Upper lobe of left lung (tissue), 6 donors: ENCODE results near the gene PIM2. TPM values are rescaled to one million over a fixed set of nuclear protein-coding genes. Genes with fewer than 3 reads are reported as not detected.

ENCODE experiments used
- ATAC-seq, 2 donors: fragments of 200-7000 bp; cut with Tn5 transposase; one replicate each; pipeline ENCODE4 v1.9.1; 2022; ENCODE audit warnings: mild to moderate bottlenecking in 2 of 2, moderate library complexity in 2 of 2; ENCODE audit not compliant: low FRiP score in 2 of 2
- DNase-seq, 2 donors: peaks; one replicate each; pipeline ENCODE4 v3.0.0-alpha.2; 2019 to 2020
- H3K27ac ChIP-seq, 4 donors: fragments of 200-600 bp; sonication (generic); one replicate each; pipeline ENCODE4 v1.5.1; 2016 to 2019
- H3K27me3 ChIP-seq, 4 donors: fragments of 200-600 bp; sonication (generic); one replicate each; pipeline ENCODE4 v1.5.1; 2017 to 2019
- H3K36me3 ChIP-seq, 4 donors: fragments of 200-600 bp; sonication (generic); one replicate each; pipeline ENCODE4 v1.5.1; 2016 to 2019
- H3K4me1 ChIP-seq, 4 donors: fragments of 200-600 bp; sonication (generic); one replicate each; pipeline ENCODE4 v1.5.1; 2018 to 2019
- H3K4me3 ChIP-seq, 4 donors: fragments of 200-600 bp; sonication (generic); one replicate each; pipeline ENCODE4 v1.5.1; 2017 to 2019; ENCODE audit warnings: mild to moderate bottlenecking in 2 of 4, moderate library complexity in 1 of 4
- H3K9me3 ChIP-seq, 4 donors: fragments of 200-600 bp; sonication (generic); one replicate each; pipeline ENCODE4 v1.5.1; 2018 to 2019
- EP300 ChIP-seq, 4 donors: sonication (generic); formaldehyde crosslinking; IDR thresholded peaks; one replicate each; pipeline ENCODE4 v1.5.1; 2017; ENCODE audit warnings: antibody characterized with exemption in 4 of 4, control low read depth in 2 of 4
- POLR2A ChIP-seq, 4 donors: fragments of 450-650 bp; IDR thresholded peaks; one replicate each; pipeline ENCODE4 v1.5.1; 2016 to 2017; ENCODE audit warnings: antibody characterized with exemption in 4 of 4, mild to moderate bottlenecking in 2 of 4
- POLR2AphosphoS5 ChIP-seq, 2 donors: sonication (generic); formaldehyde crosslinking; IDR thresholded peaks; one replicate each; pipeline ENCODE4 v1.5.1; 2017; ENCODE audit warnings: antibody characterized with exemption in 2 of 2
- WGBS, 2 donors: methylation state at CpG; one replicate each; pipeline ENCODE4 v1.1.5; 2017 to 2018; 5-methylcytosine and 5-hydroxymethylcytosine counted together
- total RNA-seq, 6 donors: library from RNA; depleted of rRNA in 4 of 6; stranded (reverse); fragments of >200 nt in 4 of 6; gene quantifications; one replicate each; pipeline versions ENCODE4 v1.1.0 to v1.2.1, GENCODE V29; 2016 to 2021
- TF ChIP-seq, protein P1 (sequence below), 6 experiments: fragments of 450-650 bp in 4 of 6; fragments of 200-600 bp in 2 of 6; sonication (generic) in 2 of 6; IDR thresholded peaks; one replicate each; pipeline ENCODE4 v1.5.1; 2016 to 2019; ENCODE audit warnings: antibody characterized with exemption in 6 of 6
- donor health status: DM: no; HTN: no; CAD: no; lungs with moderate emphysema.
- donor health status: DM: no; HTN: yes; CAD: no; lungs with severe emphysema.

Gene PIM2
- total RNA-seq = 10 to 100 TPM; 16.3 to 36.1 (median 26.2) TPM

DNA sequence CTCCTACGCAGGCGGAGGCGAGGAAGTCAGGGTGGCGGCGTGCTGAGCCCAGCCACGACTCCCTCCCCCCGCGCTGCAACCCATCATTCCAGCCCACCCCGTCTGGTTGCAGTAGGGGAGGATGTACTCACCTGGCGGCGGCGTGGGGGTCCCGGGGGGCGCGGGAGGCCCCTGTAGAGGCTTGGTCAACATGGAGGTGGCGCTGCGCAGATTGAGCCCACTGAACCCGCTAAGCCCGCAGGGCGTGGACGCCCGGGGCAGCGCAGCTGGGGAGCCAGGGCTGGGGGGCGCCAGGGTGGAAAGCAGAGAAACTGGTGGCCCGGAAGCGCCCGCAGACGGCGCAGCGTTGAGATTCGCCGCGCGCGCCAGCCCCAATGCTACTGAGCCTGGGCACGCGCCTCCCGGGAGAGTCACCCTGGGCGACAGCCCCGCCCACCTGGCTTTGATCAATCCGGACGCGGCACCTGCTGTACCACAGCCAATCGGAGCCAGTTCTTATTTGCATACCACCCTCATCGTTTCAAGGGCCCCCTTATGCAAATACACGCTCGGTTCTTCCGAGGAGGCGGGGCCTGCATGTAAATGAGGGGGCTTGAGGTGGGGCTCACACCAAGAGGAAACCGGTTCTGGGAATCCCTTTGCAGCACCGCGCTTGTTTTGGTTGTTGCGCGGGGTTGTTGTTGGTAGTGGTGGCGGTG lies at the start of gene PIM2:
Gene PIM2 (minus strand): TSS at position 382 of the 698 bp plus-strand sequence. CDS start 190 bp downstream, at position 192.
- H3K9me3 ChIP-seq = no peaks in the 10 kb centered on the region
- peaks cover 0 to 35% (median 17%) of the 10 kb centered on the region in 4 donors for H3K36me3 ChIP-seq
- ATAC-seq (peak; percentile 89 to 91), DNase-seq (peak; percentile 93 to 95)
- peaks cover 0 to 6% (median 0%) of the 10 kb centered on the region in 4 donors for H3K27me3 ChIP-seq
- WGBS, 2 donors = 43% methylated on average over 52 of the region's 55 CpGs; no CpG with 5 or more reads in 1 of the 2 donors
- H3K27ac ChIP-seq = peak within 1 kb of the TSS; percentile 80 to 88 (median 85)
- peak within 1 kb of the TSS; percentile 49 to 75 (median 64) for H3K4me3 ChIP-seq
- peaks cover 3 to 24% (median 4%) of the 10 kb centered on the region in 4 donors for H3K4me1 ChIP-seq
- TF ChIP-seq POLR2A (IDR thresholded peaks at IDR 0.05) = peak in 3 of 4 donors; percentile 85 to 98 (median 97)
- TF ChIP-seq POLR2AphosphoS5 (IDR thresholded peaks at IDR 0.05) = peak; percentile 80 to 88
- TF ChIP-seq EP300 (IDR thresholded peaks at IDR 0.05) = peak in 1 of 4 donors; percentile 24
- TF ChIP-seq, protein P1, sequence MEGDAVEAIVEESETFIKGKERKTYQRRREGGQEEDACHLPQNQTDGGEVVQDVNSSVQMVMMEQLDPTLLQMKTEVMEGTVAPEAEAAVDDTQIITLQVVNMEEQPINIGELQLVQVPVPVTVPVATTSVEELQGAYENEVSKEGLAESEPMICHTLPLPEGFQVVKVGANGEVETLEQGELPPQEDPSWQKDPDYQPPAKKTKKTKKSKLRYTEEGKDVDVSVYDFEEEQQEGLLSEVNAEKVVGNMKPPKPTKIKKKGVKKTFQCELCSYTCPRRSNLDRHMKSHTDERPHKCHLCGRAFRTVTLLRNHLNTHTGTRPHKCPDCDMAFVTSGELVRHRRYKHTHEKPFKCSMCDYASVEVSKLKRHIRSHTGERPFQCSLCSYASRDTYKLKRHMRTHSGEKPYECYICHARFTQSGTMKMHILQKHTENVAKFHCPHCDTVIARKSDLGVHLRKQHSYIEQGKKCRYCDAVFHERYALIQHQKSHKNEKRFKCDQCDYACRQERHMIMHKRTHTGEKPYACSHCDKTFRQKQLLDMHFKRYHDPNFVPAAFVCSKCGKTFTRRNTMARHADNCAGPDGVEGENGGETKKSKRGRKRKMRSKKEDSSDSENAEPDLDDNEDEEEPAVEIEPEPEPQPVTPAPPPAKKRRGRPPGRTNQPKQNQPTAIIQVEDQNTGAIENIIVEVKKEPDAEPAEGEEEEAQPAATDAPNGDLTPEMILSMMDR (IDR thresholded peaks at IDR 0.05) = peak in 2 of 6 experiments; percentile 11 to 15

DNA sequence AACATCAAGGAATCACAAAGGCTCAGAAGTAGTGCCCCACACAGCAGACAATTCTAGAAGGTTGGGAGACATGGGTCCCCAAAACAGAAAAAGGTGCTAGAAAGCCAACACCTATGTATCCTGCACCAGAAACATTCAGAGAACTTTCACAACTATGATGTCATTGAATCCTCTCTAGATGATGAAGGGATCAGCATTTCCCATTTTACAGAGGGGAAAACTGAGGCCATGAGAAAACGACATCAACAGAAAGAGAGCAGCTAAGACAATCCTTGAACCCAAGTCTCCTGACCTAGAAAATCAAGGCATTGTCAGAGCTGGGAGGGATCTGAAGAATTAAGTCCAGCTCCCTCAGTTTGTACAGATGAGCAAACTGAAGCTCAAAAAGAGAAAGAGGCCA lies 49.6 kb upstream of the PIM2 start:
- no peaks in the 10 kb centered on the region for H3K9me3 ChIP-seq
- no peak for ATAC-seq

DNA sequence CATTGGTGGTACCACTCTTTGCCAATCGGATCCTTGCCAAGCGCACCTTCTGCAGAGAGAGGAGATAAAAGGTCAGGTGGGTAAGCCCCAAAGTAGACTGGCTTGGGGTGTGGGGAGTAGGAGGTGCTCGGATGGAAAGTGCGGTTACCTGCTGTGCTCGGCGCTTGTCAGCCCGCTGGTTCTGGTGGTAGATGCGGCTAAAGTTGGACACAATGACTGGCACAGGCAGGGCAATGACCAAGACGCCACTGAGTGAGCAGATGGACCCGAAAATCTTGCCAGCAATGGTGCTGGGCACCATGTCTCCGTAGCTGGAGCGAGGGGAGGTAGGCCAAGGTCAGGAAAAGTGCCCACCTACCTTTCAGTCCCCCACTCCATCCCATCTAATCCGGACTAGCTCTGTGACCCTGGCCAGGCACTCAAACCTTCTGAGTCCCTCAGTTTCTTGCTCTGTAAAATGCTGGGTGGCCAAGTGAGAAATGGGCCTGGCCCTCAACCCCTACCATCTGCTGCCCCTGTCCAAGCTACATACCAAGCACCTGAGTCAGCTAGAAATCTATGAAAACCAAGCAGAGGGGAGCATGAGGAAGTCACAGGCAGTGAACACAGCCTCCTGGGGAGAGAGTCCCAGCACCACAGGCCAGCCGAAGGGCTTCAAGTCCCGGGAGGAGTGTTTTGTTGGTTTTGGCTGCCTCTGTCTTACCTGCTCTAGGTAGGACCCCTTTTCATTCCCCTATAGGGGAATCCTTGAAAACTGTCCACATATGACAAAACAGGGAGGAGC lies 48.2 kb upstream of the PIM2 start:
- 75 to 90% methylated on average over 4 to 14 of the region's 15 CpGs for WGBS, 2 donors
- ATAC-seq = no peak

More for the DNA sequence above, 49.6 kb upstream of the PIM2 start:
- no peak overlapping the region for H3K27ac ChIP-seq
- no peaks in the 10 kb centered on the region for H3K36me3 ChIP-seq
- 50 to 71% methylated on average over 1 of the region's 1 CpG for WGBS, 2 donors
- peaks cover 0 to 12% (median 7%) of the 10 kb centered on the region in 4 donors for H3K4me1 ChIP-seq
- TF ChIP-seq EP300 (IDR thresholded peaks at IDR 0.05) (no peak), POLR2AphosphoS5 (IDR thresholded peaks at IDR 0.05) (no peak), POLR2A (IDR thresholded peaks at IDR 0.05) (no peak)
- TF ChIP-seq, protein P1 (IDR thresholded peaks at IDR 0.05) = no peak
- H3K27me3 ChIP-seq = no peaks in the 10 kb centered on the region
- no peak for DNase-seq
- no peak overlapping the region for H3K4me3 ChIP-seq

DNA sequence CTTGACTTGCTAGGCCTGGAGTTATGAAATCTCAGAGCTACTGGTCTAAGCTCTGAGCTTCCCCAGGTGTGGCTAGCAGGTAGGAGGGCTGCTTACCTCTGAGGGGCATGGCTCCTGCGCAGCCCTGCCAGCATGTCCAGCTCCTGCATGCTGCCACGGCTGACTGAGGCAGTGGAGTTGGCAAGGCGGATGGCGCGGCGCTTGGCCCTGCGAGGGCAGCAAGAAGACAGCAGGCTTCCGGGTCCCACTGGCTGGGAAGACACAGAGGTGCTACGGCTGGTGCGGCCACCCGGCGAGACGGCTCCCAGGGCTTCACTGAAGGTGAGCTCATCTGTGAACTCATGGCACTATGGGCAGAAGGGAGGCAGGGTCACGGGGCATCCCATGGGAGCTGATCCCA lies 47.1 kb upstream of the PIM2 start:
- WGBS, 2 donors = 93 to 96% methylated on average over 4 to 14 of the region's 14 CpGs

More for the DNA sequence above, 48.2 kb upstream of the PIM2 start:
- H3K4me1 ChIP-seq = peaks cover 0 to 7% (median 6%) of the 10 kb centered on the region in 4 donors
- no peak for DNase-seq
- TF ChIP-seq, protein P1 (IDR thresholded peaks at IDR 0.05) = no peak
- no peak for TF ChIP-seq EP300 (IDR thresholded peaks at IDR 0.05)
- TF ChIP-seq POLR2AphosphoS5 (IDR thresholded peaks at IDR 0.05) = no peak
- no peak for TF ChIP-seq POLR2A (IDR thresholded peaks at IDR 0.05)
- H3K36me3 ChIP-seq = no peaks in the 10 kb centered on the region
- no peak overlapping the region for H3K4me3 ChIP-seq
- H3K27me3 ChIP-seq = no peaks in the 10 kb centered on the region
- no peak overlapping the region for H3K27ac ChIP-seq
- no peaks in the 10 kb centered on the region for H3K9me3 ChIP-seq

More for the DNA sequence above, 47.1 kb upstream of the PIM2 start:
- TF ChIP-seq POLR2A (IDR thresholded peaks at IDR 0.05) (no peak), POLR2AphosphoS5 (IDR thresholded peaks at IDR 0.05) (no peak), EP300 (IDR thresholded peaks at IDR 0.05) (no peak)
- TF ChIP-seq, protein P1 (IDR thresholded peaks at IDR 0.05) = no peak
- H3K36me3 ChIP-seq = no peaks in the 10 kb centered on the region
- H3K27ac ChIP-seq = no peak overlapping the region
- ATAC-seq (no peak), DNase-seq (no peak)
- no peaks in the 10 kb centered on the region for H3K27me3 ChIP-seq
- H3K9me3 ChIP-seq = no peaks in the 10 kb centered on the region
- H3K4me3 ChIP-seq = no peak overlapping the region
- H3K4me1 ChIP-seq = no peaks in the 10 kb centered on the region
